ENCODE results near the gene TGM5. TPM values are rescaled to one million over a fixed set of nuclear protein-coding genes. Genes with fewer than 3 reads are reported as not detected.
A peak's percentile ranks its signal among the peaks of the same experiment; 100 is the strongest.
"Not testable (repeated sequence)": the region's sequence is repeated elsewhere in the genome, so short reads cannot be mapped to it uniquely, and the experiment has no call there.

The TGM5 gene
- total RNA-seq, 1 donor from 2014 or later = not detected

- H3K36me3 Mint-ChIP-seq = peaks cover 1% of the 10 kb centered on the region
- H3K4me1 Mint-ChIP-seq = peaks cover 2% of the 10 kb centered on the region
- no peaks in the 10 kb centered on the region for H3K9me3 Mint-ChIP-seq
- H3K27me3 Mint-ChIP-seq (ENCODE audit: low read depth) = peaks cover 39% of the 10 kb centered on the region
- no peak for DNase-seq (ENCODE audit: low spot score in 2 of 2, unreplicated experiment in 2 of 2)
- no peak overlapping the region for H3K27ac Mint-ChIP-seq
- H3K4me3 Mint-ChIP-seq = no peak overlapping the region
- peak; percentile 20 for TF ChIP-seq CTCF (IDR thresholded peaks at IDR 0.05; ENCODE audit: unreplicated experiment)
Observed at GRCh38 chr15:43204016-43204901, 62.5 kb downstream of the TGM5 start.

- Mint-ChIP-seq H3K4me3 (no peak overlapping the region), H3K27ac (no peak overlapping the region), H3K36me3 (peaks cover 21% of the 10 kb centered on the region), H3K9me3 (peaks cover 8% of the 10 kb centered on the region), H3K4me1 (peaks cover 2% of the 10 kb centered on the region), H3K27me3 (ENCODE audit: low read depth) (peaks cover 8% of the 10 kb centered on the region)
- TF ChIP-seq CTCF (IDR thresholded peaks at IDR 0.05; ENCODE audit: unreplicated experiment) = no peak
- no peak for DNase-seq (ENCODE audit: low spot score in 2 of 2, unreplicated experiment in 2 of 2)
Observed at GRCh38 chr15:43199945-43200488, 66.7 kb downstream of the TGM5 start.

- no peak for DNase-seq (ENCODE audit: low spot score in 2 of 2, unreplicated experiment in 2 of 2)
- Mint-ChIP-seq H3K36me3 (peaks cover 27% of the 10 kb centered on the region), H3K27ac (no peak overlapping the region), H3K4me3 (no peak overlapping the region), H3K9me3 (peaks cover 8% of the 10 kb centered on the region), H3K27me3 (ENCODE audit: low read depth) (peaks cover 5% of the 10 kb centered on the region), H3K4me1 (no peaks in the 10 kb centered on the region)
- TF ChIP-seq CTCF (IDR thresholded peaks at IDR 0.05; ENCODE audit: unreplicated experiment) = no peak
Observed at GRCh38 chr15:43198992-43199391, 67.7 kb downstream of the TGM5 start.

GRCh38 chr15:43198556-43198955 is 68.2 kb downstream of the TGM5 start:
- H3K36me3 Mint-ChIP-seq = peaks cover 27% of the 10 kb centered on the region
- not testable (repeated sequence) for H3K27ac Mint-ChIP-seq; DNase-seq (ENCODE audit: low spot score in 2 of 2, unreplicated experiment in 2 of 2); H3K4me3 Mint-ChIP-seq; H3K4me1 Mint-ChIP-seq; H3K27me3 Mint-ChIP-seq (ENCODE audit: low read depth); H3K9me3 Mint-ChIP-seq

- peaks cover 31% of the 10 kb centered on the region for H3K36me3 Mint-ChIP-seq
- H3K4me1 Mint-ChIP-seq; H3K4me3 Mint-ChIP-seq; H3K9me3 Mint-ChIP-seq; H3K27ac Mint-ChIP-seq; H3K27me3 Mint-ChIP-seq (ENCODE audit: low read depth); DNase-seq (ENCODE audit: low spot score in 2 of 2, unreplicated experiment in 2 of 2): not testable (repeated sequence)
Observed at GRCh38 chr15:43197773-43198172, 69.0 kb downstream of the TGM5 start.

GRCh38 chr15:43196760-43197548 is 69.8 kb downstream of the TGM5 start:
- no peak for TF ChIP-seq CTCF (IDR thresholded peaks at IDR 0.05; ENCODE audit: unreplicated experiment)
- H3K4me3 Mint-ChIP-seq = no peak overlapping the region

More at GRCh38 chr15:43196760-43197548, 69.8 kb downstream of the TGM5 start:
- Mint-ChIP-seq H3K27me3 (ENCODE audit: low read depth) (peaks cover 1% of the 10 kb centered on the region), H3K36me3 (peaks cover 34% of the 10 kb centered on the region), H3K4me1 (no peaks in the 10 kb centered on the region), H3K27ac (no peak overlapping the region), H3K9me3 (peaks cover 8% of the 10 kb centered on the region)
- DNase-seq (ENCODE audit: low spot score in 2 of 2, unreplicated experiment in 2 of 2) = no peak
